ENCODE data around the gene ZNF664. TPM values are rescaled to one million over a fixed set of nuclear protein-coding genes. Genes with fewer than 3 reads are reported as not detected.

Gene ZNF664
- total RNA-seq, 1 donor from 2014 or later: 310 TPM

DNA sequence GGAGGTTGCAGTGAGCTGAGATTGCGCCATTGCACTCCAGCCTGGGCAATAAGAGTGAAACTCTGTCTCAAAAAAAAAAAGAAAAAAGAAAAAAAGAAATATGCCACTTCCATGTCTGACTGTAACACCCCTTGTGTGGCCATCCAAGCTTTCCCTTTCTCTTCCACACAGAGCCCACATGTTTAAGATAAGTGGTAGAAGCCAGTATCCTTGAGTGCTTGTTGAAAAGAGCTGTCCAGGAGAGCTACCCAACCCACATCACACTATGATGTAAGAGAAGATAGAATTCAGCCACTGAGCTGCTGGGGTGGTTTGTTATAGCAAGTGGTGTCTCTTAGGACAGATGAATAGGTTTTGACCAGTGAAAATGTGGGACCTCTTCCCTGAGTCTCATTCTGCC lies 82.1 kb downstream of the ZNF664 start:
- no peaks in the 10 kb centered on the region for H3K9me3 Mint-ChIP-seq (ENCODE audit: unreplicated experiment)

DNA sequence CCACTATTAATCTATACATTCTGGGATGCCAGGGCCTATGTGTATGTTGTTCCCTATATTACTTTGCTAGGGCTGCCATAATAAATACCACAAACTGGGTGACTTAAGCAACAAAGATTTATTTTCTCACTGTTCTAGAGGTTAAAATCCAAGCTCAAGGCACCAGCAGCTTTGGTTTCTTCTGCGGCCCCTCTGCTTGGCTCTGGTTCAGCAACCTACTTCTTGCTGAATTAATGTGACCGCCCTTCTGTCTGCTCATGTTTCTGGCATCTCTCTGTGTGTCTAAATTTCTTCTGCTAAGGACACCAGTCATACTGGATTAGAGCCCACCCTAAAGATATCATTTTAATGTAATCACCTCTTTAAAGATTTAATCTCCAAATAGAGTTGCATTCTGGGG lies 84.7 kb downstream of the ZNF664 start:
- TF ChIP-seq, protein P1, sequence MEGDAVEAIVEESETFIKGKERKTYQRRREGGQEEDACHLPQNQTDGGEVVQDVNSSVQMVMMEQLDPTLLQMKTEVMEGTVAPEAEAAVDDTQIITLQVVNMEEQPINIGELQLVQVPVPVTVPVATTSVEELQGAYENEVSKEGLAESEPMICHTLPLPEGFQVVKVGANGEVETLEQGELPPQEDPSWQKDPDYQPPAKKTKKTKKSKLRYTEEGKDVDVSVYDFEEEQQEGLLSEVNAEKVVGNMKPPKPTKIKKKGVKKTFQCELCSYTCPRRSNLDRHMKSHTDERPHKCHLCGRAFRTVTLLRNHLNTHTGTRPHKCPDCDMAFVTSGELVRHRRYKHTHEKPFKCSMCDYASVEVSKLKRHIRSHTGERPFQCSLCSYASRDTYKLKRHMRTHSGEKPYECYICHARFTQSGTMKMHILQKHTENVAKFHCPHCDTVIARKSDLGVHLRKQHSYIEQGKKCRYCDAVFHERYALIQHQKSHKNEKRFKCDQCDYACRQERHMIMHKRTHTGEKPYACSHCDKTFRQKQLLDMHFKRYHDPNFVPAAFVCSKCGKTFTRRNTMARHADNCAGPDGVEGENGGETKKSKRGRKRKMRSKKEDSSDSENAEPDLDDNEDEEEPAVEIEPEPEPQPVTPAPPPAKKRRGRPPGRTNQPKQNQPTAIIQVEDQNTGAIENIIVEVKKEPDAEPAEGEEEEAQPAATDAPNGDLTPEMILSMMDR (IDR thresholded peaks at IDR 0.05; ENCODE audit: partially characterized antibody, unreplicated experiment): no peak
- Mint-ChIP-seq H3K9me3 (ENCODE audit: unreplicated experiment) (no peaks in the 10 kb centered on the region), H3K4me1 (ENCODE audit: low read depth, unreplicated experiment) (peaks cover 19% of the 10 kb centered on the region), H3K36me3 (ENCODE audit: unreplicated experiment) (peaks cover 10% of the 10 kb centered on the region), H3K27me3 (ENCODE audit: unreplicated experiment) (peaks cover 1% of the 10 kb centered on the region), H3K27ac (ENCODE audit: unreplicated experiment) (no peak overlapping the region), H3K4me3 (ENCODE audit: unreplicated experiment) (no peak overlapping the region)
- no peak for DNase-seq

More for the DNA sequence above, 82.1 kb downstream of the ZNF664 start:
- Mint-ChIP-seq H3K4me3 (ENCODE audit: unreplicated experiment) (no peak overlapping the region), H3K27ac (ENCODE audit: unreplicated experiment) (no peak overlapping the region), H3K27me3 (ENCODE audit: unreplicated experiment) (peaks cover 1% of the 10 kb centered on the region), H3K36me3 (ENCODE audit: unreplicated experiment) (peaks cover 5% of the 10 kb centered on the region), H3K4me1 (ENCODE audit: low read depth, unreplicated experiment) (peaks cover 27% of the 10 kb centered on the region)
- TF ChIP-seq, protein P1 (IDR thresholded peaks at IDR 0.05; ENCODE audit: partially characterized antibody, unreplicated experiment): no peak
- no peak for DNase-seq

DNA sequence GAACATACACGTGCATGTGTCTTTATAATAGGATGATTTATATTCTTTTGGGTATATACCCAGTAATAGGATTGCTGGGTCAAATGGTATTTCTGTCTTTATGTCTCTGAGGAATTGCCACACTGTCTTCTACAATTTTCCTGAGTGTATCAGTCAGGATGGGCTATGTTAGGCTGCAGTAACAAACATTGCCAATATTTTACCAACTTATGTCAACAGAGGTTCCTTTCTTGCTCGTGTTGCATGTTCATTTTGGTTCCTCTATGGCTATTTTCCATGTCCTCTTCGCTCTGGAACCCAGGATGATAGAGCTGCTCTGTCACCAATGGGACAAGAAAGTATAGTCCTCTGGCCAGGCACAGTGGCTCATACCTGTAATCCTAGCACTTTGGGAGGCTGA lies 86.7 kb downstream of the ZNF664 start:
- H3K4me3 Mint-ChIP-seq (ENCODE audit: unreplicated experiment): no peak overlapping the region
- peaks cover 1% of the 10 kb centered on the region for H3K27me3 Mint-ChIP-seq (ENCODE audit: unreplicated experiment)
- no peak for DNase-seq
- no peak overlapping the region for H3K27ac Mint-ChIP-seq (ENCODE audit: unreplicated experiment)
- TF ChIP-seq, protein P1 (IDR thresholded peaks at IDR 0.05; ENCODE audit: partially characterized antibody, unreplicated experiment): no peak
- peaks cover 8% of the 10 kb centered on the region for H3K4me1 Mint-ChIP-seq (ENCODE audit: low read depth, unreplicated experiment)
- peaks cover 11% of the 10 kb centered on the region for H3K36me3 Mint-ChIP-seq (ENCODE audit: unreplicated experiment)
- H3K9me3 Mint-ChIP-seq (ENCODE audit: unreplicated experiment): no peaks in the 10 kb centered on the region

Other genes starting within 250 kb of the ZNF664 start
- gene DNAH10, start 210.9 kb upstream of the ZNF664 start, total RNA-seq (ENCODE audit: unreplicated experiment): 0.66 TPM
- gene CCDC92, start 384 bp upstream of the ZNF664 start, total RNA-seq (ENCODE audit: unreplicated experiment): 96.2 TPM